Measurements from ENCODE around the gene NFAM1. TPM values are rescaled to one million over a fixed set of nuclear protein-coding genes. Genes with fewer than 3 reads are reported as not detected.

Gene NFAM1
- total and polyA plus RNA-seq, 4 donors: 0.36 to 3.8 (median 2.6) TPM

GRCh38 chr22:42470366-42471082 lies 38.3 kb upstream of the NFAM1 start (continued):
- TF ChIP-seq EGR1 (IDR thresholded peaks at IDR 0.05; ENCODE audit: low read depth in 2 of 2): no peak
- TF ChIP-seq RAD21 (IDR thresholded peaks at IDR 0.05): no peak
- no peak for TF ChIP-seq CTCF (IDR thresholded peaks at IDR 0.05; ENCODE audit: low read depth, low read length, missing input control)
- TF ChIP-seq ATF3 (IDR thresholded peaks at IDR 0.05): no peak

GRCh38 chr22:42468841-42469240 lies 36.6 kb upstream of the NFAM1 start:
- no peak overlapping the region for H3K4me3 ChIP-seq (ENCODE audit: low read depth in 1 of 3, low read length in 3 of 3)
- H3K27ac ChIP-seq (ENCODE audit: low read depth in 1 of 2, low read length in 2 of 2): no peak overlapping the region
- H3K36me3 ChIP-seq (ENCODE audit: control insufficient read depth in 4 of 4, insufficient read depth in 3 of 4, low read depth in 1 of 4, low read length in 3 of 4): no peaks in the 10 kb centered on the region
- no peak for DNase-seq (ENCODE audit: low spot score)
- no peak overlapping the region for H3K9ac ChIP-seq (ENCODE audit: low read depth in 1 of 2, low read length in 2 of 2)
- no peaks in the 10 kb centered on the region for H3K9me3 ChIP-seq (ENCODE audit: control insufficient read depth in 4 of 4, low read length in 3 of 4)
- no peaks in the 10 kb centered on the region for H3K27me3 ChIP-seq (ENCODE audit: control insufficient read depth in 4 of 4, insufficient read depth in 4 of 4, low read length in 3 of 4)
- no peak for TF ChIP-seq EGR1 (IDR thresholded peaks at IDR 0.05; ENCODE audit: low read depth in 2 of 2)
- no peak for TF ChIP-seq RAD21 (IDR thresholded peaks at IDR 0.05)
- no peak for TF ChIP-seq RXRA (IDR thresholded peaks at IDR 0.05)
- TF ChIP-seq FOXA1 (IDR thresholded peaks at IDR 0.05): no peak
- no peak for TF ChIP-seq YY1 (IDR thresholded peaks at IDR 0.05)
- no peak for TF ChIP-seq FOXA2 (IDR thresholded peaks at IDR 0.05)
- no peak for TF ChIP-seq TAF1 (conservative IDR thresholded peaks at IDR 0.05)
- TF ChIP-seq REST (IDR thresholded peaks at IDR 0.05): no peak
- no peak for TF ChIP-seq JUND (IDR thresholded peaks at IDR 0.05)
- no peak for TF ChIP-seq HNF4G (IDR thresholded peaks at IDR 0.05)
- TF ChIP-seq NR2F2 (IDR thresholded peaks at IDR 0.05): no peak
- no peak for TF ChIP-seq GABPA (IDR thresholded peaks at IDR 0.05 in 1 of 2, conservative IDR thresholded peaks at IDR 0.05 in 1 of 2)
- no peak for TF ChIP-seq ATF3 (IDR thresholded peaks at IDR 0.05)
- no peak for TF ChIP-seq MAX (IDR thresholded peaks at IDR 0.05)
- 93% methylated on average over 2 of the region's 2 CpGs for WGBS
- no peaks in the 10 kb centered on the region for H3K4me1 ChIP-seq (ENCODE audit: control insufficient read depth in 4 of 4, insufficient read depth in 4 of 4, low read length in 3 of 4)

Measured in liver (tissue), 9 donors.